Calu3 (cell line): Measurements from ENCODE around the gene CDK11B. TPM values are rescaled to one million over a fixed set of nuclear protein-coding genes. Genes with fewer than 3 reads are reported as not detected.
"Not testable (repeated sequence)": the region's sequence is repeated elsewhere in the genome, so short reads cannot be mapped to it uniquely, and the experiment has no call there.

ENCODE experiments used
- Bru-seq: library from RNA; stranded (reverse); fragments of 400-500 nt; gene quantifications from one replicate; lab custom pipeline; 2021; lab: Mats Ljungman, UMichigan
- BruChase-seq, 2 experiments: library from RNA; stranded (reverse); fragments of 400-500 nt; gene quantifications; one replicate each; lab custom pipeline; 2021; lab: Mats Ljungman, UMichigan
- BruUV-seq: library from RNA; stranded (reverse); fragments of 400-500 nt; replicated peaks from 2 replicates; lab custom pipeline; 2021; lab: Mats Ljungman, UMichigan
- CTCF ChIA-PET: fragments of 300-600 bp; sonication (Branson Sonifier 250); formaldehyde crosslinking; loops from one replicate; lab custom pipeline; 2022; ENCODE audit warnings: antibody characterized with exemption; lab: Charles Lee
- DNase-seq: peaks from one replicate; pipeline ENCODE4 v3.0.0; 2022
- H3K27ac Mint-ChIP-seq: one replicate; pipeline ENCODE4 v1.8.0; 2022; ENCODE audit warnings: mixed read lengths; ENCODE audit not compliant: unreplicated experiment
- H3K27me3 Mint-ChIP-seq: one replicate; pipeline ENCODE4 v1.8.0; 2022; ENCODE audit warnings: mixed read lengths; ENCODE audit not compliant: unreplicated experiment
- H3K36me3 Mint-ChIP-seq: one replicate; pipeline ENCODE4 v1.8.0; 2022; ENCODE audit warnings: mild to moderate bottlenecking, moderate library complexity, mixed read lengths; ENCODE audit not compliant: insufficient read depth, unreplicated experiment
- H3K4me1 Mint-ChIP-seq: one replicate; pipeline ENCODE4 v1.8.0; 2022; ENCODE audit warnings: mild to moderate bottlenecking, low read depth, mixed read lengths; ENCODE audit not compliant: unreplicated experiment
- H3K4me3 Mint-ChIP-seq: one replicate; pipeline ENCODE4 v1.8.0; 2022; ENCODE audit warnings: mild to moderate bottlenecking, low read depth, moderate library complexity, mixed read lengths; ENCODE audit not compliant: unreplicated experiment
- H3K9me3 Mint-ChIP-seq: one replicate; pipeline ENCODE4 v1.8.0; 2022; ENCODE audit warnings: low read depth, mixed read lengths; ENCODE audit not compliant: unreplicated experiment
- intact Hi-C: fragments of 100-400 bp; cut with micrococcal nuclease; formaldehyde crosslinking; loops from one replicate; pipeline ENCODE4 v1.10.0; 2022; ENCODE audit not compliant: unreplicated experiment
- long read RNA-seq: library from polyadenylated mRNA; stranded (forward); transcript quantifications from one replicate; pipeline ENCODE4 v2.0.0, GENCODE V29; 2022
- total RNA-seq: library from RNA; stranded (reverse); gene quantifications from 2 replicates; pipeline ENCODE4 v1.2.3, GENCODE V29; 2022
- TF ChIP-seq, protein P1 (sequence below): fragments of 200-600 bp; IDR thresholded peaks from one replicate; pipeline ENCODE4 v1.8.0; 2022; ENCODE audit warnings: antibody characterized with exemption; ENCODE audit not compliant: unreplicated experiment

The CDK11B gene
- total RNA-seq (24.2 and 24.9 TPM in 2 replicates), Bru-seq, nascent RNA (percentile 69 among the genes with signal in this experiment), BruChase-seq, experiment 1, labeled RNA remaining after a 6-hour chase (percentile 77 among the genes with signal in this experiment), BruChase-seq, experiment 2, labeled RNA remaining after a 2-hour chase (percentile 70 among the genes with signal in this experiment)
- long read RNA-seq, partial matches to known transcripts = 4 of 18 reads
- long read RNA-seq, other reads (novel, unspliced or antisense) = 12 of 18 reads

GRCh38 chr1:1658583-1659549 lies at the start of gene CDK11B:
Gene CDK11B (minus strand): TSS chr1:1659004. CDS start chr1:1657485, 1,519 bp downstream.
- CTCF ChIA-PET, H3K4me1 Mint-ChIP-seq, BruUV-seq, intact Hi-C loops, H3K27me3 Mint-ChIP-seq, H3K9me3 Mint-ChIP-seq: not testable (repeated sequence)
- H3K36me3 Mint-ChIP-seq = peaks cover 15% of the 10 kb centered on the region
- H3K4me3 Mint-ChIP-seq = peak within 1 kb of the TSS; percentile 84
- peak within 1 kb of the TSS; percentile 93 for H3K27ac Mint-ChIP-seq
- peak; percentile 83 for DNase-seq

DNA sequence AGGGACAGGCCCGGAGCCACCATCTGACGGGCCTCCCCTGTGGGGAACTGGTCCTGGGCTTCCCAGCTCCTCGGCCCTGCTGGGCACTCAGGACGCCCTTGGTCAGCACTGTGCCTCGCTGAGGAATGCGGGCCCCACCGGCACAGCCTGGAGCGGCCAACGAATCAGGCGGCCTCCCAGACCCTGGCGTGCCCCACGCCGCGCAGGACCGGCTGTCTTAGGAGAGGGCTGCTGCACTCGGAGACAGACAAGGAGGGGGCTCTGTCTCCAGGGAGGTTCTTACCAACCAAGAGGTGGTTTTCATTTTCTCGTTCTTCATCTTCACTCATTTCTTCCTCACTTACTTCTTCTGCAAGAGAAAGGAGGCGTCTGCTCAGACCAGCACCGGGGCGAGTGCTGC lies 49.1 kb upstream of the CDK11B start:
- H3K27me3 Mint-ChIP-seq, H3K4me1 Mint-ChIP-seq, CTCF ChIA-PET, H3K4me3 Mint-ChIP-seq, H3K9me3 Mint-ChIP-seq, H3K36me3 Mint-ChIP-seq, DNase-seq, H3K27ac Mint-ChIP-seq, intact Hi-C loops, BruUV-seq: not testable (repeated sequence)

DNA sequence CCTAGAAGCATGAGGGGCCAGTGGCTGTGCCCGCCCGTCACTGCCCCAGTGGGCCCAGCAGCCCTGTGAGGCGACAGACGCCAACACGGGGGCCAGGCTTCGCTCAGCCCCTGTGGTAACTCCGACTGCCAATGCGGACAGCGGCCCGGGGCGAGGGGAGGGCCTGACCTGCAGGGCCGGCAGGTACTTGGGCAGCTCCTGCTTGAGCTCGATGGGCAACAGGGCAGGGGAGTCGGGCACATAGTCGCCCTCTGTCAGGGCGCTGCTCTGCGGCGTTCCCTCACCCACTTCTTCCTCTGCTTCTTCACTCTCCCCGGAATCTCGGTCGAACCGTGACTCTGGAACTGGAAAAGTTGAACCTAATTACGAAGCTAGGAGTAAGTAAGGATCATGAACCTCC lies 48.4 kb upstream of the CDK11B start:
- H3K27ac Mint-ChIP-seq, DNase-seq, H3K4me3 Mint-ChIP-seq, BruUV-seq, H3K4me1 Mint-ChIP-seq, H3K27me3 Mint-ChIP-seq, intact Hi-C loops, H3K9me3 Mint-ChIP-seq, CTCF ChIA-PET, H3K36me3 Mint-ChIP-seq: not testable (repeated sequence)

DNA sequence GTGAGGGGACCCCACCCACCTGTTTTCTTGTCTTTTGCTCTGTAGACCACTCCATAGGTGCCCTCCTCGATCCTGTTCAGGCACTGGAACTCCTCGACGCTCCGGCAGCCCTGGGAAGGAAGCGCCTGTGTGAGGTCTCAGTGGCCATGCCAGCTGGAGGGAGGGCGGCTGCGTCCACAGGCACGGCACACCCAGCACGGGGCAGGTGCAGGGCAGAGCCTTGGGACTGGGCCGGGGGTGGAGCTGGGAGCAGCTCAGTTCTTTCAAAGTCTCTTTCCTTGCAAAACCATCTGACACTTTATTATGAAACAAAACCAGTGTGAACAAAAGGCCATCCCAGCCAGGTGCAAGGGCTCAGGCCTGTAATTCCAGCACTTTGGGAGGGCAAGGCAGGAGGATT lies 46.8 kb upstream of the CDK11B start:
- DNase-seq, H3K36me3 Mint-ChIP-seq, BruUV-seq, H3K9me3 Mint-ChIP-seq, H3K27me3 Mint-ChIP-seq, intact Hi-C loops, H3K27ac Mint-ChIP-seq, CTCF ChIA-PET, H3K4me1 Mint-ChIP-seq, H3K4me3 Mint-ChIP-seq: not testable (repeated sequence)

- H3K4me1 Mint-ChIP-seq, H3K27me3 Mint-ChIP-seq, BruUV-seq, H3K27ac Mint-ChIP-seq, CTCF ChIA-PET, H3K36me3 Mint-ChIP-seq, intact Hi-C loops, H3K9me3 Mint-ChIP-seq, DNase-seq, H3K4me3 Mint-ChIP-seq: not testable (repeated sequence)
Observed at GRCh38 chr1:1704284-1704957, 45.6 kb upstream of the CDK11B start.

- no peak for DNase-seq
- no peak overlapping the region for H3K4me3 Mint-ChIP-seq
- no peaks in the 10 kb centered on the region for H3K27me3 Mint-ChIP-seq
- no peaks in the 10 kb centered on the region for H3K9me3 Mint-ChIP-seq
- TF ChIP-seq, protein P1, sequence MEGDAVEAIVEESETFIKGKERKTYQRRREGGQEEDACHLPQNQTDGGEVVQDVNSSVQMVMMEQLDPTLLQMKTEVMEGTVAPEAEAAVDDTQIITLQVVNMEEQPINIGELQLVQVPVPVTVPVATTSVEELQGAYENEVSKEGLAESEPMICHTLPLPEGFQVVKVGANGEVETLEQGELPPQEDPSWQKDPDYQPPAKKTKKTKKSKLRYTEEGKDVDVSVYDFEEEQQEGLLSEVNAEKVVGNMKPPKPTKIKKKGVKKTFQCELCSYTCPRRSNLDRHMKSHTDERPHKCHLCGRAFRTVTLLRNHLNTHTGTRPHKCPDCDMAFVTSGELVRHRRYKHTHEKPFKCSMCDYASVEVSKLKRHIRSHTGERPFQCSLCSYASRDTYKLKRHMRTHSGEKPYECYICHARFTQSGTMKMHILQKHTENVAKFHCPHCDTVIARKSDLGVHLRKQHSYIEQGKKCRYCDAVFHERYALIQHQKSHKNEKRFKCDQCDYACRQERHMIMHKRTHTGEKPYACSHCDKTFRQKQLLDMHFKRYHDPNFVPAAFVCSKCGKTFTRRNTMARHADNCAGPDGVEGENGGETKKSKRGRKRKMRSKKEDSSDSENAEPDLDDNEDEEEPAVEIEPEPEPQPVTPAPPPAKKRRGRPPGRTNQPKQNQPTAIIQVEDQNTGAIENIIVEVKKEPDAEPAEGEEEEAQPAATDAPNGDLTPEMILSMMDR = no peak
- CTCF ChIA-PET = no interaction called here
- intact Hi-C loops = no loop called here
- BruUV-seq = no TSS peak
- no peaks in the 10 kb centered on the region for H3K4me1 Mint-ChIP-seq
- H3K36me3 Mint-ChIP-seq = no peaks in the 10 kb centered on the region
- H3K27ac Mint-ChIP-seq = no peak overlapping the region
Observed at GRCh38 chr1:1703796-1704195, 45.0 kb upstream of the CDK11B start.

DNA sequence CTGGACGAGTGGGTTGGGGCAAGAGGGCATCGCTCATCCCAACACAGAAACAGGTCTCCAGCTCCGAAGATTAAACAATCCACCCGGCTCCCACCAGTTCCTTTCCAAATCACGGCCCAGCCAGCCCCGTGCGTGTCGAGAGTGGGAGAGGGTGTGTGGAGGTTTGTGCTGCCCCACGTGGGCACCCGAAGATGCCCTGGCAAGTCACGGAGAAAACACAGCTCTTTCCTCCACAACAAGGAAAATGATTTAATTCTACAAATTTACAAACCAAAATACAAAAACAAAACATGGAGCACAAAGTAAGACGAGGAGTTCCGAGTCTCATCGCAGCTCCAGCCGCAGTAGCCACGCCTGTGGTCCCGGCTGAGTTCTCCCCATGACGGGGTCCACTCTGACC lies 43.7 kb upstream of the CDK11B start:
- CTCF ChIA-PET, H3K27me3 Mint-ChIP-seq, H3K27ac Mint-ChIP-seq, DNase-seq, intact Hi-C loops, H3K4me3 Mint-ChIP-seq, BruUV-seq, H3K4me1 Mint-ChIP-seq, H3K36me3 Mint-ChIP-seq, H3K9me3 Mint-ChIP-seq: not testable (repeated sequence)

GRCh38 chr1:1700557-1700956 lies 41.8 kb upstream of the CDK11B start:
- BruUV-seq, H3K27me3 Mint-ChIP-seq, CTCF ChIA-PET, H3K36me3 Mint-ChIP-seq, H3K4me1 Mint-ChIP-seq, H3K9me3 Mint-ChIP-seq, H3K4me3 Mint-ChIP-seq, H3K27ac Mint-ChIP-seq, intact Hi-C loops, DNase-seq: not testable (repeated sequence)
